Measurements from ENCODE around the gene NFATC1.

- no peak for TF ChIP-seq ZNF274 (IDR thresholded peaks at IDR 0.05; ENCODE audit: low read depth, low read length)
- no peak for TF ChIP-seq YY1 (IDR thresholded peaks at IDR 0.05; ENCODE audit: insufficient read depth, insufficient read length)
These were observed 107.1 kb downstream of the NFATC1 start for GRCh38 chr18:79502782-79503181.

Measured in NT2/D1 (cell line).